ENCODE results near the gene REG4. TPM values are rescaled to one million over a fixed set of nuclear protein-coding genes. Genes with fewer than 3 reads are reported as not detected.

Gene REG4
- total RNA-seq, 2 experiments from 2014 or later, result not detected

DNA sequence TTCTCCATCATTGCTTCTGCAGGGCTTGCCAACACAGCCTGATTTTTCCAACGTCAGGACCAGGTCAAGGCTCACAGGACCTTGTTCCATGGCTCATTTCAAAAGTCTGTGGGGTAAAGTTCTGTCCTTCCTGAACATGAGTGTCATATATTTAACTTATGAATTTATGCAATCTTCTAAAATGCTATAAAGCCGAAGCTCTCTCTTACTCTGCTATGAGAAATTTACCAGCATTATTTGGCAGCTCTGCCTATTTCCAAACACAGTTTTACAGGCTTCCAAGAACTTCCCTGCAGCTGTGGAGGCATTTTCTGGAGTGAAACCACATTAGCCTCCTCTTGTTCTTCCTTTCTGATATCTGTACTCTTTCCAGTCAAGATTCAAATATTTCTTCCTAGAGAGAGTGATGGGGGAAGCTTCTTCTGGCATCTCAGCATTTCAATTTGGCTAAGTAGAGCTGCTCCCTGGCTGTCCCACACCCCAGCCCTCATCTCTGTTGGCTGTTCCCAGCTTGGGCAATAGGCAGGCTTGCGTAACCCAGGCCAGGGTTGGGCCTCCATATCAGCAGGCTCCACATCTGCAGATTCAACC is 27.0 kb downstream of the REG4 start:
- no peaks in the 10 kb centered on the region for H3K36me3 Mint-ChIP-seq (ENCODE audit: low read depth)
- peaks cover 32% of the 10 kb centered on the region for H3K4me1 Mint-ChIP-seq
- H3K4me3 Mint-ChIP-seq, result no peak overlapping the region
- DNase-seq, result no peak
- POLR2A ChIA-PET, result no interaction called here
- CTCF ChIA-PET, result no interaction called here
- H3K27ac Mint-ChIP-seq, result no peak overlapping the region
- no peaks in the 10 kb centered on the region for H3K9me3 Mint-ChIP-seq
- peaks cover 64% of the 10 kb centered on the region for H3K27me3 Mint-ChIP-seq

DNA sequence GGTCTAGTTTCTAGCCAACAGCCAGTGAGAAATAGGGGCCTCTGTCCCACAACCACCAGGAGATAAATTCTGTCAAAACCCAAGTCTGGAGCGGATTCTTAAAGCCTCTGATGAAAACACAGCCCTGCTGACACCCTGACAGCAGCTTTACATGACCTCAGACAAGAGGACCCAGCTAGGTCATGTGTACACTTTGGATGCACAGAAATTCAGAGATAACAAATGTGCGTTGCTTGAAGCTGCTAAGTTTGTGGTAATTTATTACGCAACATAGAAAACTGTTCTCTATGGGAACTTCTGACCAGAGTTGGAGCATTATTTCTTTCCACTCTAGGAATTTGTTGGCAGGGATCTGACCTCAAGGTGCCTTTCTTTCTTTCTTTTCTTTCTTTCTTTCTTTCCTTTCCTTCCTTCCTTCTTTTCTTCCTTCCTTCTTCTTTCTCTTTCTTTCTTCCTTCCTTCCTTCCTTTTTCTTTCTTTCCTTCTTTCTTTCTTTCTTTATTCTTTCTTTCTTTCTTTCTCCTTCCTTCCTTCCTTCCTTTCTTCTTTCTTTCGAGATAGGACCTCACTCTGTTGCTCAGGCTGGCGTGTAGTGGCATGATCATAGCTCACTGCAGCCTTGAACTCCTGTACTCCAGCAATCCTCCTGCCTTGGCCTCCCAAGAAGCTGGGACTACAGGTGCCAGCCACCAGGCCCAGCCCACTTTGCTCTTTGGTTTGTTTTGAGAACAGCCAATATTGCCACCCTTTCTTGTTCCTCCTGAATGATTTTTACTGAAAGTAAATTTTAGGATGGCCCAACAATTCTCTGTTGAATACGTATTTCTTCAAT is 27.7 kb downstream of the REG4 start:
- no peaks in the 10 kb centered on the region for H3K9me3 Mint-ChIP-seq
- no peak overlapping the region for H3K27ac Mint-ChIP-seq
- peaks cover 31% of the 10 kb centered on the region for H3K4me1 Mint-ChIP-seq
- no peak overlapping the region for H3K4me3 Mint-ChIP-seq
- H3K27me3 Mint-ChIP-seq, result peaks cover 65% of the 10 kb centered on the region
- CTCF ChIA-PET, result interaction anchor here (0.7 kb wide), 1 partner anchor 28 kb away, joined by 3 read pairs; the partner anchor contains the start of gene REG4
- DNase-seq, result no peak
- POLR2A ChIA-PET, result no interaction called here
- H3K36me3 Mint-ChIP-seq (ENCODE audit: low read depth), result no peaks in the 10 kb centered on the region

DNA sequence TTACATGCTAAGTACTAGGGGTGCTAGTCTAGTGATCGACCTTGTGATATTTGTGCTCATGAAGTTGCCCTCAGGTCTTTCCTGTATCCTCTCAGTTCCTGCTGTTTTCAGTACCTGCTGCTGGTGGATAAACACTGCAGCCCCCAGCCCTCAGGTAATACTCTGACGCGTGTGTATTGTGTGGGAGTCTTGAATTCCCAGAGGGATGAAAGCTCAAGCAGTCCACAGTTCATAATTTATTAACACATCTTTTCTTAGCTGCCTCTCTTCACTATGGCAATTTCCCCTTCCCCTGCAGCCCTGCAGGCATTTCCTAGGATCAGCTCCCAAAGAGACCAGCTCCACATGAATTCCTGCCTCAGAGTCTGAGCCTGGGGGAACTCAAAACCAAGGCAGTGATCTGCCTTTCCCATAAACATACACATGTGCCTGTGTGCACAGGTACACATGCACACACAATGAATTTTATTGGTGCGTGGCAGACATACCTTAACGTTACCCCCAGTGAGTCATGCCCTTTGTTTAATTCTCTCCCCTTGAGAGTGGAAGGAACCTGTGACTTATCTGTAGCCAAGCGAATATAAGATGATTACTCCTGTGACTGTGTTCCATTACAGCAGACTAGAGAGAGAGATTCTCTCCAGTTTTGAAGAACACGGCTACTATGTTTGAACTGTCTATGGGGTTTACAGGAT is 28.5 kb downstream of the REG4 start:
- ChIA-PET CTCF (no interaction called here), POLR2A (no interaction called here)
- DNase-seq, result no peak
- H3K4me3 Mint-ChIP-seq, result no peak overlapping the region
- H3K4me1 Mint-ChIP-seq, result peaks cover 30% of the 10 kb centered on the region
- no peak overlapping the region for H3K27ac Mint-ChIP-seq
- no peaks in the 10 kb centered on the region for H3K36me3 Mint-ChIP-seq (ENCODE audit: low read depth)
- H3K27me3 Mint-ChIP-seq, result peaks cover 68% of the 10 kb centered on the region
- H3K9me3 Mint-ChIP-seq, result no peaks in the 10 kb centered on the region

DNA sequence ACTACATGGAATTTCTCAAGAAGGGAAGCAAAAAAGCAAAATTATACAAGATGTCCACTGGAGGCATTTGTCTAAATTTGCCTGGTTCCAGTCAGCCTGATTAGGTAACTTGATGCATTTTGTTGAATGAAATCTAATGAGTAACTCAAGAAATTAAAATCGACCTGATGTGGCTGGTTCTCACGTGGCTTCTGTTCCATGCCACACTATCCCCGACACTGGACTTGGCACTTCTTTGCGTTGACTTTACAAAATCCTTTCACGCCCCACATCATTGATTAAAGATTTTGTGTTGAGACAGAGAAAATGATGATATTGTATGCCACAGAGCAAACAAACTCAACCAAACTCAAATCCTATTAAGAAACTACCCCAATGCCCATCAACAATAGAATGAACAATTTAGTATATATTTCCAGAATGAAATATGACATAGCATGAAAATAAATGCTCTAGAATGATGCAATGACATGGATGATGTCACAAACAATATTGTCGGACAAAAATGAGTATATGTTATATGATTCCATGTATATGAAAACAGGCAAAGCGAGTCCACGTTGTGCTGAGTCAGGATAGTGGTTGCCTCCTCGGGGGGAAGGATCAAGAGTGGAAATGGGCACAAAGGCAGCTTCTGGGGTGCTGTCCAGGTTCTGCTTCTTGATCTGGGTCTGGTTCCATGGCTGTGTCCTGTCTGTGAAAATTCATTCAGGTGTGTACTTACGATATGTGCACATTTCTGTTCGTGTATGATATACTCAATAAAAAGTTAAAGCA is 29.6 kb downstream of the REG4 start:
- Mint-ChIP-seq H3K27me3 (peaks cover 69% of the 10 kb centered on the region), H3K4me3 (no peak overlapping the region), H3K9me3 (no peaks in the 10 kb centered on the region), H3K27ac (no peak overlapping the region), H3K36me3 (ENCODE audit: low read depth) (no peaks in the 10 kb centered on the region), H3K4me1 (peaks cover 23% of the 10 kb centered on the region)
- ChIA-PET POLR2A (no interaction called here), CTCF (no interaction called here)
- no peak for DNase-seq

DNA sequence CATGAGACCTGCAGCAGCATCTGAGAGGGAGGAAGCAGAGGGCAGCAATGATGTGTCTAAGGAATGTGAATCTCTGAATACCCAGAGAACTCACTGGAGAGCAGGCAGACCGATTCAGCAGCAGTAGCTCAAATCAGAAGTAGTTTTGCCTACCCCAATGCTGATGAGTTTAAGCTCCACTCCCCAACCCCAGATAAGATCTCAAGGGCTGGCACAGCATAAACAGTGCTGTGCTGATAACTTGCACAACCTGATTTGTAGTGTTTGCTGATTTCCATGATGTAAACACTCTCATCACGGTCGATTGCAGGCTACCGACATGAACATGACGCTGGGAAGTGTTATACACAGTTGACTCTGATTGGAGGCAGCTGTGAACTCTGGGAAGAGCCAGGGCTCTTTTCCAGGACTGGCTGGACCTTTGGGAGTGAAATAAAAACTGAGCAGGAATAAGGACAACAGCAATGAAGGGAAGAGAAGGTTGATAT is 31.3 kb downstream of the REG4 start:
- H3K4me1 Mint-ChIP-seq, result peaks cover 12% of the 10 kb centered on the region
- ChIA-PET CTCF (interaction anchor here (1.3 kb wide), 1 partner anchor 29 kb away, joined by 3 read pairs; no protein-coding TSS in a partner anchor), POLR2A (no interaction called here)
- H3K27me3 Mint-ChIP-seq, result peaks cover 67% of the 10 kb centered on the region
- H3K9me3 Mint-ChIP-seq, result no peaks in the 10 kb centered on the region
- H3K27ac Mint-ChIP-seq, result no peak overlapping the region
- no peaks in the 10 kb centered on the region for H3K36me3 Mint-ChIP-seq (ENCODE audit: low read depth)
- H3K4me3 Mint-ChIP-seq, result no peak overlapping the region
- DNase-seq, result no peak

DNA sequence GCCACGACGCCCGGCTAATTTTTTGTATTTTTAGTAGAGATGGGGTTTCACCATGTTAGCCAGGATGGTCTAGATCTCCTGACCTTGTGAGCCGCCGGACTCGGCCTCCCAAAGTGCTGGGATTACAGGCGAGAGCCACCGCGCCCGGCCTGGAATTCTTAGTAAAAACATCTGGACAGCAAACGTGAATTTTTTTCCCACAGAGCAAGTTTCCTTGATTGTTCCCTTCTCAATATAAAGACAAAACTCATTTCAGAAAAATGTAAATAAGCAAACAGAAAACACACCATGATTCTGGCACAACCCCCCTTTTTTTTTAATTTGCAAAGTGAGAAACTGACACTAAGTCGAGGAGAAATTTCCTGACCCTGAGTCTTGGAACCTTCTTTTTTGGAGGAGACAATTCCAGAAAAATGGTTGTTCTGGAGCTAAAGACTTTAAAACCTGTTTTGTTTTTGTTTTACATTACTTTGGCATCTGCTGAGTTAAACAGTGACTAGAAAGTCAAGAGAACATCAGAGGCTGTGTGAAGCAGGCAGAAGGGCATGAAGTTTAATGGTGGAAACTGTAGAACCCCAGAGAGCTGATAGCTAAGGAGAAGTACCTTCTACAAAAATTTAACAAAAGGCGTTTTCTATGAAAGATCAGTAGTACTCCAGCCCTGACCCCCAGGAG is 32.2 kb downstream of the REG4 start:
- H3K27me3 Mint-ChIP-seq, result peaks cover 62% of the 10 kb centered on the region
- CTCF ChIA-PET, result interaction anchor here (1.3 kb wide), 1 partner anchor 30 kb away, joined by 3 read pairs; no protein-coding TSS in a partner anchor
- DNase-seq, result no peak
- POLR2A ChIA-PET, result no interaction called here
- H3K9me3 Mint-ChIP-seq, result no peaks in the 10 kb centered on the region
- H3K4me1 Mint-ChIP-seq, result peaks cover 11% of the 10 kb centered on the region
- no peak overlapping the region for H3K27ac Mint-ChIP-seq
- no peaks in the 10 kb centered on the region for H3K36me3 Mint-ChIP-seq (ENCODE audit: low read depth)
- H3K4me3 Mint-ChIP-seq, result no peak overlapping the region

DNA sequence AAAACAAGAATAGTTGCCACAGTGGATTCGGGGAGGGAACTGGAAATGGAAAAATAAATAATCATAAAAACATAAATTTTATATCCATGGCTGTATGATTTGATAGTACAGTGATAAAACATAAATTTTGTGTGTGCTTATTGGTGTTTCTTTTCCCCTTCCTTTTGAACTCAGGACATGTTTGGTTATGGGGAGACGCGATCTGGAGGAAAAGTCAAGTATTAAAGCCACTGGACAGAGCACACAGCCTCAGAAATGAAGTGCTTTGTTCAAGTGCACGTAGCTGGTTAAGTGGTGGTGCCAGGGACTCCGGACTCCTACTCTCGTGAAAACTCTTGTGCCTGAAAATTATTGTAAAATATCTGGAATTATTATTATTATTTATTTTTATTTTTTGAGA is 32.9 kb downstream of the REG4 start:
- no peak overlapping the region for H3K27ac Mint-ChIP-seq
- ChIA-PET POLR2A (no interaction called here), CTCF (interaction anchor here (0.7 kb wide), 1 partner anchor 398 kb away, joined by 7 read pairs; no protein-coding TSS in a partner anchor)
- H3K36me3 Mint-ChIP-seq (ENCODE audit: low read depth), result no peaks in the 10 kb centered on the region
- H3K4me1 Mint-ChIP-seq, result peaks cover 4% of the 10 kb centered on the region
- no peaks in the 10 kb centered on the region for H3K9me3 Mint-ChIP-seq
- peaks cover 62% of the 10 kb centered on the region for H3K27me3 Mint-ChIP-seq
- no peak overlapping the region for H3K4me3 Mint-ChIP-seq
- DNase-seq, result no peak

DNA sequence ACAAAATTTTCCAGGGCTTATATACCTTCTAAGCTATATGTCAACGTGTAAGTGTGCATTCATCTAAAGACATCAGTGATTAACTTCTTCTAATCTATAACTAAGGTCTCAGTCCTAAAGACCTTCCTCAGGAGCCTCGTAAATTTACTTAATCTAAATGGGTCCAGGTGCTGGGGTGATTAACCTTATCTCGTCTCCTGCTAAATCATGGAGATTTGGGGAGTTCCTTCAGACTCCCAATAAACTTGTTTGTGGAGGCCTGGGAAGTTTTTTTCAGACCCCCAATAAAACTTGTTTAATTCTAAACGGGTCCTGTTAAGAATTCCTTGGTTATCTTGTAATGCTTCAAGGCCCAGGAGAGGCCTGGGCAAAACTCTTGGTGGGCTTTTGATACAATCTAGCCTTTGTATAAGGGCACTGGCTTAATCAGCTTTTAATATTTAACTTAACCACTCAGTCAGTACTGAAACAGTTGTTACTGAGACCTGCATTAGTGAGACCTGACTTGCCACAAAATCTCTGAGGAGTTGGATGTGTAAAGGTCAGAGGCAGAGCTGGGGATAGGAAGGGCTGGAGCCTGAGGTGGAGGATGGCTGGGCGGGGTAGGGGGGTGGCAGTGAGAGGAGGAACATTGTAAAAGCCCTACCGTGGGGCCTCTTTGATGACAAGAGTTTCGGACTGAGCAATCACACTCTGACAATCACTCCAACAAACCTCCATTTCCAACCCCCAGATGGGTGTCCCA is 36.3 kb downstream of the REG4 start:
- H3K9me3 Mint-ChIP-seq, result no peaks in the 10 kb centered on the region
- no peak overlapping the region for H3K4me3 Mint-ChIP-seq
- H3K4me1 Mint-ChIP-seq, result no peaks in the 10 kb centered on the region
- POLR2A ChIA-PET, result no interaction called here
- CTCF ChIA-PET, result no interaction called here
- peaks cover 39% of the 10 kb centered on the region for H3K27me3 Mint-ChIP-seq
- H3K27ac Mint-ChIP-seq, result no peak overlapping the region
- no peaks in the 10 kb centered on the region for H3K36me3 Mint-ChIP-seq (ENCODE audit: low read depth)
- no peak for DNase-seq

DNA sequence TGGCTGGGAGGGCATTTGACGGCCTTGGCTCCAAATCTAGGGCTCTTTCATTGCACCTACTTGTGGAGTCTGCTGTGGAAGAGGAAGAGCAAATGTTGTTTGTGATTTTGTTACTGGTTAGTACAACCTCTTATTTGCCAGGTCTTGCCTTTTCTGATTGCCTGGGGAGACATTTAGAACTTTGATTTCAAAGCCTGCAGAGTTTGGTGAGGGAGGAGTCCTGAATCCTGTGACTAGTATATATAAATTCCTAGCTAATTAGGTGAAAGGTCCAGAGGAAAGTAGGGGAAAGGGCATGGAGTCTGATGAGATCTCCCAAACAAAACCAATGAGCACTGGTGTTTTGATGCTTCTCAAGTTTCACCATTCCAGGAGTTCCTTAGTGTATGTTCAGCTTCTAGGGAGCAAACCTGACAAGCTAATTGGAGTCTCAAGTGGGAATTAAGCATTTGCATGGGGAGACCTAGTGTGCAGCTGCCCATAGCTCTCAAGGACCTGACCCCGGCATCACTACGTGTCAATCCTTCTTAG is 37.5 kb downstream of the REG4 start:
- ChIA-PET CTCF (no interaction called here), POLR2A (no interaction called here)
- Mint-ChIP-seq H3K27me3 (peaks cover 34% of the 10 kb centered on the region), H3K4me3 (no peak overlapping the region), H3K27ac (no peak overlapping the region), H3K9me3 (no peaks in the 10 kb centered on the region), H3K36me3 (ENCODE audit: low read depth) (no peaks in the 10 kb centered on the region), H3K4me1 (no peaks in the 10 kb centered on the region)
- no peak for DNase-seq

DNA sequence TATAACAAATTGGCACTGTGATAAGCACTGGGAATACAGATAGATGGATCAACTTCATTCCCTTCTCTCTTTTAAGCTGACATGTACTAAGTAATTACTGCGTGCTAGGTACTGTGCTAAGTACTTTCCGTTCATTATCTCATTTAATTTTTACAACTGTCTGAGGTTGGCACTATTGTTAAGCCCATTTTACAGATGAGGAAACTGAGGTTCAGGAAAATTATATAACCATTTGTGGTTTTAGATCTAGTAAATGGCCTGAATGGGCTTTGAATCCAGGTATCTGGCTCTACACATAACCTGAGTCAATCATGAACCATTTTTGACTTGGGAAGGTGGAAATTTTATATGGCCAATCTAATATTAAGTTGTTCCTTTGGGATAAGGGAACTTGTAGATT is 39.0 kb downstream of the REG4 start:
- Mint-ChIP-seq H3K4me3 (no peak overlapping the region), H3K36me3 (ENCODE audit: low read depth) (no peaks in the 10 kb centered on the region), H3K4me1 (no peaks in the 10 kb centered on the region), H3K9me3 (no peaks in the 10 kb centered on the region), H3K27ac (no peak overlapping the region), H3K27me3 (peaks cover 40% of the 10 kb centered on the region)
- POLR2A ChIA-PET, result no interaction called here
- no peak for DNase-seq
- CTCF ChIA-PET, result no interaction called here

DNA sequence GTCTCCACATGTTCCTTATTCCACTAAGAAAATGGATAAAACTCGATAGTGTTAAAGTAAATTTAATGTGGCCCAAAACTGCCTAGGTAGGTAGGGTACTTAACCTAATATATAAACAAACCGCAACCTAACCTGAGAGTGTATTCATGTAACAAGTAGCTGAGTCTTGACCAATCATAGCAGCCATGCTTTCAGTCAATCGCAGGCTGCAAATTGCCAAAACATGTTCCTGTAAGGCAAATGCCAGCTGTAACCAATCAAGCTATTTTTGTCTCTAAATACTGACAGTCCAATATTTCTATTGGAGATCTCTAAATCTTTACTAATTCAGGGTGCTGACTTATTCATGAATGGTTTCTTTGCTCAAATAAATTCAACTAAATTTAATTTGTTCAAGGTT is 39.5 kb downstream of the REG4 start:
- Mint-ChIP-seq H3K27me3 (peaks cover 45% of the 10 kb centered on the region), H3K9me3 (no peaks in the 10 kb centered on the region), H3K27ac (no peak overlapping the region), H3K4me3 (no peak overlapping the region), H3K36me3 (ENCODE audit: low read depth) (no peaks in the 10 kb centered on the region), H3K4me1 (no peaks in the 10 kb centered on the region)
- ChIA-PET POLR2A (no interaction called here), CTCF (no interaction called here)
- no peak for DNase-seq

DNA sequence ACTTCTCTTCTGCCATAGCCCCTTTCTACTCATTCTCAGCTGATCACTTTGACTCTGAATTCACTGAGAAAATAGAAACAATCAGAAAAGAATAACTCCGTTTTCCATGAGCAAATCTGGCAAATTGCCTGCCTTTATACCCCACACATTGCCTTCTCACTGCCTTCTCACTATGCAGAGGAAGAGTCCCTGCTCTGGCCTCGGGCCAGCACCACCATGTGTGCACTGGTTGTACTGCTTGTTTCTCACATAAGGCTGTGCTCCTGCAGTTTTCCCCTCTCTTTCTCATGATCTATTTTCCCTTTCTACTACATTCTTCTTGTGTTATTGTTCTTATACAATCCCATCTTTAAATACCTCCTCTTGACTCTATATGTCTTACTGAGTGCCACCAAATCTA is 40.2 kb downstream of the REG4 start:
- Mint-ChIP-seq H3K4me3 (no peak overlapping the region), H3K9me3 (no peaks in the 10 kb centered on the region), H3K36me3 (ENCODE audit: low read depth) (no peaks in the 10 kb centered on the region), H3K27ac (no peak overlapping the region), H3K4me1 (no peaks in the 10 kb centered on the region), H3K27me3 (peaks cover 48% of the 10 kb centered on the region)
- POLR2A ChIA-PET, result no interaction called here
- CTCF ChIA-PET, result no interaction called here
- no peak for DNase-seq

Measured in activated CD4-positive, alpha-beta memory T cell treated with anti-CD3 and anti-CD28 coated beads, Interleukin-2, amount 10 ng/mL, durations not matched to agents 7 days and 5 days (primary cell).